Measurements from ENCODE around the gene CABP2. TPM values are rescaled to one million over a fixed set of nuclear protein-coding genes. Genes with fewer than 3 reads are reported as not detected.

The CABP2 gene
- total RNA-seq, 1 experiment from 2014 or later: not detected

DNA sequence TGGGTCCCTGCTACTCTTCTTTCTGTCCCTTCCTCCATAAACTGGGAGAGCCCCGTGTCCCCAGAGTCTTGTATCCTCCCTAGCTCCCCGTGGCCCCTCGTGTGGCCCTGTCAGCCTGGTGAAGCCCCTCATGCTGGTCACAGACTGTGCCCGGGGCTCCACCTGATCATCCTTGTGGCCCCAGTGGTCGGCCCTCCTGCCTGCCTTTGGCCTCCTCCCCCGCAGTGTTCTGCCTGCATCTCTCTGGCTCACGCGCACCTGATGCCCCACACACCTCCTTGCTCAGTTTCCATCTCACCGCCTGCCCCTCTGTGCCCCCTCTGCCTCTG is 1.2 kb upstream of the CABP2 start:
- H3K36me3 ChIP-seq (ENCODE audit: low read depth): no peaks in the 10 kb centered on the region
- POLR2A ChIA-PET (ENCODE audit: unreplicated experiment): no interaction called here
- CTCF ChIA-PET: no interaction called here
- H3K27ac ChIP-seq: no peak overlapping the region
- H3K9me3 ChIP-seq (ENCODE audit: insufficient read depth, low read depth): 0 out of 2 replicates have a peak, but pooled peaks cover 6% of the 10 kb centered on the region
- H3K27me3 ChIP-seq (ENCODE audit: insufficient read depth, low read depth): peaks cover 18% of the 10 kb centered on the region
- DNase-seq: no peak
- no peaks in the 10 kb centered on the region for H4K20me1 ChIP-seq (ENCODE audit: insufficient read depth)
- H3K4me2 ChIP-seq: no peak overlapping the region
- no TSS peak for BruUV-seq (replicated peaks)
- H3F3A ChIP-seq (ENCODE audit: insufficient read depth, low read depth): no peaks in the 10 kb centered on the region
- no peaks in the 10 kb centered on the region for H3K79me2 ChIP-seq (ENCODE audit: low read depth)
- no peaks in the 10 kb centered on the region for H3K9me2 ChIP-seq (ENCODE audit: insufficient read depth)
- H3K4me1 ChIP-seq (replicated peaks; ENCODE audit: insufficient read depth): peaks cover 10% of the 10 kb centered on the region
- intact Hi-C loops (cut with micrococcal nuclease; ENCODE audit: unreplicated experiment): no loop called here
- H2AFZ ChIP-seq: no peak overlapping the region
- no peak overlapping the region for H3K4me3 ChIP-seq
- TF ChIP-seq EZH2 (IDR thresholded peaks at IDR 0.05; ENCODE audit: low read depth): no peak
- TF ChIP-seq, protein P1, sequence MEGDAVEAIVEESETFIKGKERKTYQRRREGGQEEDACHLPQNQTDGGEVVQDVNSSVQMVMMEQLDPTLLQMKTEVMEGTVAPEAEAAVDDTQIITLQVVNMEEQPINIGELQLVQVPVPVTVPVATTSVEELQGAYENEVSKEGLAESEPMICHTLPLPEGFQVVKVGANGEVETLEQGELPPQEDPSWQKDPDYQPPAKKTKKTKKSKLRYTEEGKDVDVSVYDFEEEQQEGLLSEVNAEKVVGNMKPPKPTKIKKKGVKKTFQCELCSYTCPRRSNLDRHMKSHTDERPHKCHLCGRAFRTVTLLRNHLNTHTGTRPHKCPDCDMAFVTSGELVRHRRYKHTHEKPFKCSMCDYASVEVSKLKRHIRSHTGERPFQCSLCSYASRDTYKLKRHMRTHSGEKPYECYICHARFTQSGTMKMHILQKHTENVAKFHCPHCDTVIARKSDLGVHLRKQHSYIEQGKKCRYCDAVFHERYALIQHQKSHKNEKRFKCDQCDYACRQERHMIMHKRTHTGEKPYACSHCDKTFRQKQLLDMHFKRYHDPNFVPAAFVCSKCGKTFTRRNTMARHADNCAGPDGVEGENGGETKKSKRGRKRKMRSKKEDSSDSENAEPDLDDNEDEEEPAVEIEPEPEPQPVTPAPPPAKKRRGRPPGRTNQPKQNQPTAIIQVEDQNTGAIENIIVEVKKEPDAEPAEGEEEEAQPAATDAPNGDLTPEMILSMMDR (conservative IDR thresholded peaks at IDR 0.05): no peak

DNA sequence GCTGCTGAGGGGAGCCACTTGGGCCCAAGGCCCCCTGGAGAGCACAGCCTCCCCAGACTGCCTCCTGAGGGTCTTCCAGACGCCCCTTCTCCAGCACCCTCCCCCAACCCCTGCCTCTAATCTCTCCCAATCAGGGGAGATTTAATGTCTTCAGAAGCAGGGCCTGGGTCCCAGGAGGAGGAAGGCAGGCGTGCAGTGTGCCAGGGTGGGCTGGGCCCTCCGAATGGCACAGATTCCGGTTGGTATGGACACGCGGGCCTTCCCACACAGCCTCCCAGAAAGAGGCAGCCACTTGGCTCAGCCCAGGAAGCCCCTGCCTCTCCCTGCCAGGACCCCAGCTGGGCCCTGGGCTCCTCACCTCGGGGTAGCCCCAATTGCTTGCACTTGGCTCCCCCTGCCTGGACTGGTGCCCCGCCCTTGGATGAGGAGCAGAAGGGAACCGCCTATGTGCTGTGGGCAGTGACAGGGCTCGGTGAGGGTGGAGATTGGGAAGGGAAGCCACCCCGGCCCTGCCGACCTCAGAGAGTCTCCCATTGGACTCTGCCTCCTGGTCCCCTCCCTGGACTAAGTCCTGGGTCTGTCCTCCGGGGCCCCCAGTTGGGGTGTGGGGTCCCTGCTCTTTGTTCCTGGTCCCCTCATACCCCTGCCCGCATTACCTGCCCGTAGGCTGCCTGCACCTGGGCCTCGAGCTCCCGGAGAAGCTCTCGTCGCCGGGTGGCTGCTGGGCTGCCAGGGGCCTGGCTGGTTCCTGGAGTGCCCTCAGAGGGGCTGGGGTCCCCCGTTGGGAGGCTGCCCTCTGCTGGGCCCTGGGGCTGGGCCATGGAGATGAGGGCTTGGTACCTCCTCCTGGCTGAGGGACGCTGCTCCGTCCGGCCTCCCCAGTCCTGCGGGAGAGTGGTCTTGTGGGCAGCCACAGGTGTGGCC is 572 bp upstream of the CABP2 start:
- peaks cover 18% of the 10 kb centered on the region for H3K27me3 ChIP-seq (ENCODE audit: insufficient read depth, low read depth)
- DNase-seq: no peak
- CTCF ChIA-PET: interaction anchor here (0.6 kb wide), 1 partner anchor 39 kb away, joined by 6 read pairs; no protein-coding TSS in a partner anchor
- intact Hi-C loops (cut with micrococcal nuclease; ENCODE audit: unreplicated experiment): no loop called here
- no peaks in the 10 kb centered on the region for H3F3A ChIP-seq (ENCODE audit: insufficient read depth, low read depth)
- no peaks in the 10 kb centered on the region for H4K20me1 ChIP-seq (ENCODE audit: insufficient read depth)
- no TSS peak for BruUV-seq (replicated peaks)
- no peaks in the 10 kb centered on the region for H3K79me2 ChIP-seq (ENCODE audit: low read depth)
- 0 out of 2 replicates have a peak, but pooled peaks cover 6% of the 10 kb centered on the region for H3K9me3 ChIP-seq (ENCODE audit: insufficient read depth, low read depth)
- TF ChIP-seq EZH2 (IDR thresholded peaks at IDR 0.05; ENCODE audit: low read depth): no peak
- TF ChIP-seq, protein P1 (conservative IDR thresholded peaks at IDR 0.05): no peak
- H3K4me1 ChIP-seq (replicated peaks; ENCODE audit: insufficient read depth): peaks cover 6% of the 10 kb centered on the region; the same call in 1 of the 2 replicates
- POLR2A ChIA-PET (ENCODE audit: unreplicated experiment): no interaction called here
- no peaks in the 10 kb centered on the region for H3K36me3 ChIP-seq (ENCODE audit: low read depth)
- H3K4me3 ChIP-seq: no peak overlapping the region
- H3K27ac ChIP-seq: no peak overlapping the region
- no peak overlapping the region for H3K4me2 ChIP-seq
- H2AFZ ChIP-seq: no peak overlapping the region
- no peaks in the 10 kb centered on the region for H3K9me2 ChIP-seq (ENCODE audit: insufficient read depth)

DNA sequence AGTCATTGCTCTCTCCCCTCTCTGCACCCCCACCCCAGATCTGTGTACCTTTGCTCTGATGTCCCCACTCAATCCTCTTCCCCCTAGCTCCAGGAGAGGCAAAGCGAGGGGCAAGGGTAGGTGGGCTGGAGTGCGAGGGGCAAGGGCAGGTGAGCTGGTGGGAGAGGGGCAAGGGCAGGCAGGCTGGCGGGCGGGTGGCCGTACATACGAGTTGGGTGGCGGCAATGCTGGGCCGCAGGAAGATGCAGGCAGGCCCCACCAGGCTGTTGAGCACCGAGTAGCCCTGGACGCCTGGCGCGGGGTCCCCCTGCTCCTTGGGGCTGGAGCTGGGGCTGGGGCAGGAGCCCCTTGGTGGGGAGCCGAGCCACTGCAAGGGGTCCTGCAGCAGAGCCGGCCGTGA is 908 bp downstream of the CABP2 start:
- CTCF ChIA-PET: no interaction called here

More for the DNA sequence above, 908 bp downstream of the CABP2 start:
- intact Hi-C loops (cut with micrococcal nuclease; ENCODE audit: unreplicated experiment): no loop called here
- POLR2A ChIA-PET (ENCODE audit: unreplicated experiment): interaction anchor here (0.6 kb wide), 1 partner anchor 266 kb away, joined by 3 read pairs; no protein-coding TSS in a partner anchor
- Histone ChIP-seq H3K36me3 (ENCODE audit: low read depth) (no peaks in the 10 kb centered on the region), H3K4me2 (no peak overlapping the region), H3K9me3 (ENCODE audit: insufficient read depth, low read depth) (no peaks in the 10 kb centered on the region), H3K9me2 (ENCODE audit: insufficient read depth) (no peaks in the 10 kb centered on the region), H3F3A (ENCODE audit: insufficient read depth, low read depth) (no peaks in the 10 kb centered on the region), H2AFZ (no peak overlapping the region), H3K4me1 (replicated peaks; ENCODE audit: insufficient read depth) (no peaks in the 10 kb centered on the region), H3K27me3 (ENCODE audit: insufficient read depth, low read depth) (peaks cover 23% of the 10 kb centered on the region), H4K20me1 (ENCODE audit: insufficient read depth) (no peaks in the 10 kb centered on the region), H3K79me2 (ENCODE audit: low read depth) (no peaks in the 10 kb centered on the region), H3K27ac (no peak overlapping the region), H3K4me3 (no peak overlapping the region)
- no peak for TF ChIP-seq EZH2 (IDR thresholded peaks at IDR 0.05; ENCODE audit: low read depth)
- TF ChIP-seq, protein P1 (conservative IDR thresholded peaks at IDR 0.05): no peak
- no TSS peak for BruUV-seq (replicated peaks)
- no peak for DNase-seq

All from PC-9 (cell line).